Inferior parietal cortex (tissue), 1 donor: ENCODE measurements around the gene PSTK.

ENCODE experiments used
- DNase-seq: peaks from one replicate; pipeline ENCODE4 v3.0.0-alpha.2; 2016; ENCODE audit errors: extremely low spot score

PSTK gene

GRCh38 chr10:123019941-123020703, 39.9 kb downstream of the PSTK start:
- DNase-seq: no peak

GRCh38 chr10:123021517-123021916, 41.3 kb downstream of the PSTK start:
- no peak for DNase-seq

DNA sequence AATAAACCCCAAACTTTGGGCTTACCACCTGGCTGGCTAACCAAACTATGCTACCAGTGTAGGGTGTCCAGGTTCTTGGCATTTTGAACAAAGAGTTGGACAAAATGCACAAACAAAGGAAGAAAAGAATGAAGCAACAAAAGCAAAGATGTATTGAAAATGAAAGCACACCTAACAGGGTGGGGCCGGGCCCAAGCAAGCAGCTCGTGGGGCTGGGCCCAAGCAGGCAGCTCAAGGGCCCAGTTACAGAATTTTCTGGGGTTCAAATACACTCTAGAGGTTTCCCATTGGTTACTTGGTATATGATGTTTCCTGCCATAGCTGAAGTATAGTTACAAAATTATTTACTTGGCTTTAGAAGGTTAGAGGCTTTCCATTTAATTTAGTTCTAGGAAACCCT, 44.3 kb downstream of the PSTK start:
- no peak for DNase-seq

- no peak for DNase-seq
Observed at GRCh38 chr10:123026302-123026701, 46.1 kb downstream of the PSTK start.

DNA sequence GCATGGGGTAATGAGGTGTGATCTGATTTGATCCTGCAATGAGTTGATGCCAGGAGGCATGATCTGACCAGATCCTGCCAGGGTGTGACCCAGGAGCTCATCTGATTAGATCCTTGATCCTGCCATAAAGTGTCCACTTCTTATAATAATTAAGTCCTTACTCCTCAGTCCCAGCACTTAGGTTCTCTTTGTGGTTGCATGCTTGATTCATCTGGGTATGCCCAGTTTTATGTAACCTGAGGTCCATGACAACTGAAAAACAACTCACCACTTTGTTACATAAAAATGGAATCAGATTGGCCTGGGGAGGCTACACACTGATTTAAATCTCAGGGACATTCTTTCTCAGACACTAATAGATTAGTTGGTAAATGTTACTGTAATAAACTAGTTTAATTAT, 47.7 kb downstream of the PSTK start:
- no peak for DNase-seq

DNA sequence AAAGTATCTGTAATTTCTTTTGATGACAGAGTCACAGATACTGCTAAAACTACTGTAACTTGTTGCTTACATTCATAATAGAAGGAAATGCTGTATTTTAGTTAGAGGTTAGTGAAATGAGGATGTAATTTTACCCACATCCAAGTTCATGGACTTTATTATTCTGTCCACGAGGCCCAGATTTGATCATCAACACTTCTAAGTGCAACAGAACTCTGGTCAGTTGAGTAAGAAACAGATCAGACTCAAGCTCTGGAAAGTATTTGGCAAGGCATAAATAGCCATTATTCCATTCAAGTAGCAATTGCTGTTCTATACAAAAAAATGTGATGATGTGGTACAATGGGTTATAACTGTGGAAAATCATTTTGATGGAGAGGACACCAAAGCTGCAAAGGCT, 50.9 kb downstream of the PSTK start:
- DNase-seq: no peak

- no peak for DNase-seq
Observed at GRCh38 chr10:123034332-123034731, 54.1 kb downstream of the PSTK start.

DNA sequence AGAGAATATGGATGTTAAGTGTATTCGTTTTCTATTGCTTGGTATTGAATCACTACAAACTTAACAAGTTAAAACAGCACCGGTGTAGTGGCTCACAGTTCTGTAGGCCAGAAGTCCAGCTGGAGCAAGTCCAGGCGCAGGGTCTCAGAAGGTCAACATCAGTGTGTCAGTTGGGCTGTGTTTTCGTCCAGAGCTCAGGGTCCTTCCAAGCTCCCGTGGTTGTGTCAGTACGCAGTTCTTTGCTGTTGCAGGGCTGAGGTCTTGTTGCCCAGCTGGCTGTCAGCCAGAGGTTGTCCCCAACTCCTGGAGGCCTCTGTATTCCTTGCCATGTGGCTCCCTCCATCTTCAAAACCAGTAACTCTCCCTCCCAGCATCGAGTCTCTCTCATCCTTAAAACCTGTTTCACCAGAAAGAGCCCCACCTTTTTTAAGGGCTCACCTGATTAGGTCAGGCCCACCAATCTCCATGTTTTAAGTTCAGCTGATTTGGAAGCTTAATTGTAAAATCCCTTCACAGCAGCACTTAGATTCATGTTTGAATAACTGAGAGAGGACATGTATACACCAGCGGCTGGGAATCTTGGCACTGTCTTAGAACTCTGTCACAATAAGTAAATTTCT, 55.4 kb downstream of the PSTK start:
- DNase-seq: no peak

DNA sequence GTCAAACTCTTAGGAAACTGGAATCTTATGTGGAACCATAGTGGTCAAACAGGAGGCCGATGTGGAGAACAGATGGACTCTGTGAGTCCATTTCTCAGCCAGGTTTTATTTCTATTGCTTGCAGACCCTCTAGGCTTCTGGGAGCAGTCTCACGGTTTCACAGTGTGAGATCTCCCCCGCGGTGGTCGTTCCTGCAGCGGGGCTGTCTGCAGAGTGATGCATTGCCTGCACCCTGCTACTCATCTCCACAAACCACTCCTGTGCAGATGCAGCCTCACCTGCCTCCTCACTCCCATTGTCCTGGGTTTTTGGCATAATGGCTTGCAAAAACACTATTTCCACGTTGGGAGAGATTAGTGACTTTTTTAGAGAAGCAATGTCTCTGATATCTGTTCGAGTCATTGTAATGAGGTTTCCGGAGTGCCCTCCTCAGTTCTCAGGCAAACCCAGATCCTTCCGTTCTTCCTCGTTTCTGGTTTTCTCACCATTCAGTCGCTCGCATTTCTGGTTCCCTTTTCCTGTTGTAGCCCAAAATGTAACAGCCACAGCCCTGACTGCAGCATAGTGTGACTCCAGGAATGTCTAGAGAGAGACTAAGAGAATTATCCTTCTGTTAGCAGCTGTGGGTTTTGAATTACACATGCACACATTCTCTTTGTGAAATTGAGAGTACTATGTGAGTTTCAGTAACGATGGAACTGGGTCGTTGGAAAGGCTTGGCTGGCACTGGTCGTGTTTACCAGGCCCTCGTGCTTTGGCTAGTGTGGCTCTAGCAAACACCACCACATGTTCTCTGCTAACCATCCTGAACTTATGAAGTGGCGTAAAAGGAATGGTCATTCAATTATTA, 58.8 kb downstream of the PSTK start:
- DNase-seq: no peak

DNA sequence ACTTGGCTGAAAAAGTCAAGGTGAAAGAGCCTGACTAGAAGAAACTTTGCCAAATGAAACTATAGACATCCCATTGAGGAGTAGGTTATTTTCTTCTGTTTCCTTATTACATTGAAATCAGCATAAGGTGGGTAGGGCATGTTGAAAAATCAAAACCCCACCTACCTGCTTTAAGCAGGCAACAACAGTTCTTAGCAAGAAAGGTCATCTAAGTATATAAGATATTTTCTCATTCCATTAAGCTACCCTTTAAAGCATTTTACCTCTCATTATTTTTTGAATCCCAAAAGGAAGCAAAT, 59.4 kb downstream of the PSTK start:
- no peak for DNase-seq
